Liver (tissue), 9 donors: ENCODE data around the gene COL15A1. TPM values are rescaled to one million over a fixed set of nuclear protein-coding genes. Genes with fewer than 3 reads are reported as not detected.

Experiments used
- DNase-seq: peaks from one replicate; pipeline ENCODE4 v3.0.0-alpha.2; 2017; ENCODE audit warnings: low spot score
- H3K27ac ChIP-seq, 2 donors: one replicate each; pipeline ENCODE4 v1.7.0; 2013; ENCODE audit warnings: inconsistent platforms in 2 of 2, low read length in 2 of 2, control low read depth in 1 of 2, low read depth in 1 of 2, mild to moderate bottlenecking in 1 of 2
- H3K27me3 ChIP-seq, 4 donors: one replicate each; pipeline versions ENCODE4 v1.6.1 to v1.7.0; 2013; ENCODE audit warnings: low read length in 3 of 4, inconsistent platforms in 1 of 4, mild to moderate bottlenecking in 1 of 4, moderate library complexity in 1 of 4; ENCODE audit not compliant: control insufficient read depth in 4 of 4, insufficient read depth in 4 of 4
- H3K36me3 ChIP-seq, 4 donors: one replicate each; pipeline versions ENCODE4 v1.6.1 to v1.7.0; 2013; ENCODE audit warnings: low read length in 3 of 4, mild to moderate bottlenecking in 3 of 4, low read depth in 1 of 4, moderate library complexity in 1 of 4; ENCODE audit not compliant: control insufficient read depth in 4 of 4, insufficient read depth in 3 of 4
- H3K4me1 ChIP-seq, 4 donors: one replicate each; pipeline versions ENCODE4 v1.6.1 to v1.7.0; 2013; ENCODE audit warnings: low read length in 3 of 4, mild to moderate bottlenecking in 3 of 4, moderate library complexity in 1 of 4; ENCODE audit not compliant: control insufficient read depth in 4 of 4, insufficient read depth in 4 of 4
- H3K4me3 ChIP-seq, 3 donors: one replicate each; pipeline versions ENCODE4 v1.6.1 to v1.7.0; 2013; ENCODE audit warnings: low read length in 3 of 3, control low read depth in 1 of 3, low read depth in 1 of 3, mild to moderate bottlenecking in 1 of 3
- H3K9ac ChIP-seq, 2 donors: one replicate each; pipeline ENCODE4 v1.7.0; 2013; ENCODE audit warnings: low read length in 2 of 2, mild to moderate bottlenecking in 2 of 2, moderate library complexity in 2 of 2, control low read depth in 1 of 2, low read depth in 1 of 2
- H3K9me3 ChIP-seq, 4 donors: one replicate each; pipeline versions ENCODE4 v1.6.1 to v1.7.0; 2013; ENCODE audit warnings: low read length in 3 of 4; ENCODE audit not compliant: control insufficient read depth in 4 of 4
- ATF3 ChIP-seq: IDR thresholded peaks from 2 replicates; pipeline ENCODE4 v1.6.1; 2016; ENCODE audit warnings: antibody characterized with exemption
- CTCF ChIP-seq: fragments of 150-350 bp; IDR thresholded peaks from 2 replicates; pipeline ENCODE4 v1.5.1; 2017; ENCODE audit warnings: improper control_type of control experiment, low read depth, low read length; ENCODE audit not compliant: missing input control
- EGR1 ChIP-seq, 2 donors: IDR thresholded peaks; 2 replicates each; pipeline ENCODE4 v1.6.1; 2016 to 2018; ENCODE audit warnings: antibody characterized with exemption in 2 of 2, low read depth in 2 of 2
- FOXA1 ChIP-seq: IDR thresholded peaks from 2 replicates; pipeline ENCODE4 v1.6.1; 2016; ENCODE audit warnings: antibody characterized with exemption
- FOXA2 ChIP-seq: IDR thresholded peaks from 2 replicates; pipeline ENCODE4 v1.6.1; 2016; ENCODE audit warnings: antibody characterized with exemption
- GABPA ChIP-seq, 2 donors: IDR thresholded peaks in 1 of 2; conservative IDR thresholded peaks in 1 of 2; 2 replicates each; pipeline ENCODE4 v1.6.1; 2016; ENCODE audit warnings: antibody characterized with exemption in 2 of 2, mild to moderate bottlenecking in 1 of 2, moderate library complexity in 1 of 2
- HNF4A ChIP-seq, 2 donors: conservative IDR thresholded peaks; 2 replicates each; pipeline ENCODE4 v1.6.1; 2016; ENCODE audit warnings: antibody characterized with exemption in 2 of 2, mild to moderate bottlenecking in 2 of 2
- HNF4G ChIP-seq: IDR thresholded peaks from 2 replicates; pipeline ENCODE4 v1.6.1; 2016; ENCODE audit warnings: antibody characterized with exemption
- JUND ChIP-seq, 2 donors: IDR thresholded peaks; 2 replicates each; pipeline ENCODE4 v1.6.1; 2016; ENCODE audit warnings: antibody characterized with exemption in 2 of 2
- MAX ChIP-seq: IDR thresholded peaks from 2 replicates; pipeline ENCODE4 v1.6.1; 2016; ENCODE audit warnings: antibody characterized with exemption
- NR2F2 ChIP-seq: IDR thresholded peaks from 2 replicates; pipeline ENCODE4 v1.6.1; 2016; ENCODE audit warnings: antibody characterized with exemption
- REST ChIP-seq: IDR thresholded peaks from 2 replicates; pipeline ENCODE4 v1.6.1; 2016; ENCODE audit warnings: antibody characterized with exemption, mild to moderate bottlenecking
- RXRA ChIP-seq, 2 donors: IDR thresholded peaks; 2 replicates each; pipeline ENCODE4 v1.6.1; 2017 to 2018; ENCODE audit warnings: antibody characterized with exemption in 2 of 2, mild to moderate bottlenecking in 1 of 2
- SP1 ChIP-seq: IDR thresholded peaks from 2 replicates; pipeline ENCODE4 v1.6.1; 2018; ENCODE audit warnings: antibody characterized with exemption, mild to moderate bottlenecking
- TAF1 ChIP-seq: conservative IDR thresholded peaks from 2 replicates; pipeline ENCODE4 v1.6.1; 2016; ENCODE audit warnings: antibody characterized with exemption, mild to moderate bottlenecking
- YY1 ChIP-seq: IDR thresholded peaks from 2 replicates; pipeline ENCODE4 v1.6.1; 2016; ENCODE audit warnings: antibody characterized with exemption, mild to moderate bottlenecking
- ZBTB33 ChIP-seq: IDR thresholded peaks from 2 replicates; pipeline ENCODE4 v1.6.1; 2016; ENCODE audit warnings: antibody characterized with exemption
- WGBS: extraction: QIAGEN DNeasy Blood & Tissue Kit; methylation state at CpG from one replicate; pipeline ENCODE4 v1.1.7; 2013; 5-methylcytosine and 5-hydroxymethylcytosine counted together
- polyA plus RNA-seq, 2 donors: library from polyadenylated mRNA; stranded (reverse) in 1 of 2; unstranded in 1 of 2; fragments of 200-250 nt in 1 of 2; fragments of >200 nt in 1 of 2; fragmentation: Nextera tagmentation in 1 of 2; extraction: Ambion mirVana in 1 of 2; gene quantifications; one replicate each; pipeline versions ENCODE4 v1.2.1 to v1.2.3, GENCODE V29; 2013 to 2015
- total RNA-seq, 2 donors: library from RNA; depleted of rRNA; stranded (reverse); fragments of >200 nt; gene quantifications; one replicate each; pipeline ENCODE4 v1.2.3, GENCODE V29; 2014
- donor health status: healthy.
- donor health status: healthy.
- donor health status: healthy.
- donor health status: healthy.
- donor health status: healthy.

The COL15A1 gene
- total and polyA plus RNA-seq, 4 donors = 0.10 to 0.42 (median 0.24) TPM

- DNase-seq = no peak
- no peak overlapping the region for H3K27ac ChIP-seq
- no peaks in the 10 kb centered on the region for H3K27me3 ChIP-seq
- WGBS = 77% methylated on average over 7 of the region's 7 CpGs
- H3K4me3 ChIP-seq = no peak overlapping the region
- H3K9ac ChIP-seq = no peak overlapping the region
- peaks cover 0 to 2% (median 0%) of the 10 kb centered on the region in 4 donors for H3K4me1 ChIP-seq
- no peaks in the 10 kb centered on the region for H3K9me3 ChIP-seq
- no peaks in the 10 kb centered on the region for H3K36me3 ChIP-seq
- TF ChIP-seq FOXA2 = no peak
- no peak for TF ChIP-seq MAX
- TF ChIP-seq ATF3 = no peak
- TF ChIP-seq YY1 = no peak
- no peak for TF ChIP-seq SP1
- no peak for TF ChIP-seq RXRA (IDR thresholded peaks at IDR 0.05)
Measured at GRCh38 chr9:99038484-99038820, 94.7 kb downstream of the COL15A1 start.

GRCh38 chr9:99039505-99040182 is 95.9 kb downstream of the COL15A1 start:
- H3K9me3 ChIP-seq = peaks cover 0 to 2% (median 0%) of the 10 kb centered on the region in 4 donors
- no peaks in the 10 kb centered on the region for H3K36me3 ChIP-seq
- no peaks in the 10 kb centered on the region for H3K27me3 ChIP-seq
- TF ChIP-seq JUND (IDR thresholded peaks at IDR 0.05) (no peak), YY1 (no peak), FOXA1 (no peak), NR2F2 (no peak), MAX (no peak), TAF1 (no peak), FOXA2 (no peak)
- no peak overlapping the region for H3K9ac ChIP-seq
- 87% methylated on average over 2 of the region's 2 CpGs for WGBS
- peaks cover 0 to 2% (median 0%) of the 10 kb centered on the region in 4 donors for H3K4me1 ChIP-seq
- no peak overlapping the region for H3K4me3 ChIP-seq
- H3K27ac ChIP-seq = no peak overlapping the region
- no peak for DNase-seq

GRCh38 chr9:99040251-99040900 is 96.7 kb downstream of the COL15A1 start:
- no peaks in the 10 kb centered on the region for H3K27me3 ChIP-seq
- H3K4me1 ChIP-seq = peaks cover 0 to 2% (median 0%) of the 10 kb centered on the region in 4 donors
- WGBS = 82% methylated on average over 10 of the region's 10 CpGs
- peaks cover 0 to 2% (median 0%) of the 10 kb centered on the region in 4 donors for H3K9me3 ChIP-seq
- no peak overlapping the region for H3K9ac ChIP-seq
- DNase-seq = no peak
- H3K27ac ChIP-seq = no peak overlapping the region
- H3K36me3 ChIP-seq = no peaks in the 10 kb centered on the region
- H3K4me3 ChIP-seq = no peak overlapping the region
- TF ChIP-seq EGR1 (IDR thresholded peaks at IDR 0.05; ENCODE audit: low read depth in 2 of 2) (no peak), RXRA (IDR thresholded peaks at IDR 0.05) (no peak), MAX (no peak), CTCF (no peak), TAF1 (no peak), JUND (IDR thresholded peaks at IDR 0.05) (no peak), YY1 (no peak), HNF4A (conservative IDR thresholded peaks at IDR 0.05) (no peak), ATF3 (no peak), FOXA1 (no peak), SP1 (no peak), ZBTB33 (no peak), REST (no peak), GABPA (IDR thresholded peaks at IDR 0.05 in 1 of 2, conservative IDR thresholded peaks at IDR 0.05 in 1 of 2) (no peak), FOXA2 (no peak), NR2F2 (no peak), HNF4G (no peak)
